ENCODE data around the gene ZNF804B.

Gene ZNF804B

DNA sequence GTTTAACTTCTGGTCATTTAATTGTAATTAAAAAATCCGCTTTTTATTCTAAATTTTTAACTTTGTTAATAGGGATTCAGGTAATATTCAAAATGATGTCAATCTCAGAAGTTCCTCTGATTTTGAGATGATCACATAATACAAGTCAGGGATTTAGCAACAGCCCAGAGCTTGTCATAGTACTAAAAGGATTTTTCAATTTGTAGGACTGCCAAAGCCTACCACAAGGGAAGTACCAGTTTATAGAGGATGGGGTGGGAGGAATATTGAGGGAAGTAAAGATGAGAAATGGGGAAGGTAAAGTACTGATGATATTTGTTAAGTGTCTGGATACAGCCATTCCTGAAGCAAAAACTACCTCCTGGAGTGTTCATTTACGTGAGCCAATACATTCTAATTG lies 314.3 kb downstream of the ZNF804B start (continued):
- TF ChIP-seq, protein P1, sequence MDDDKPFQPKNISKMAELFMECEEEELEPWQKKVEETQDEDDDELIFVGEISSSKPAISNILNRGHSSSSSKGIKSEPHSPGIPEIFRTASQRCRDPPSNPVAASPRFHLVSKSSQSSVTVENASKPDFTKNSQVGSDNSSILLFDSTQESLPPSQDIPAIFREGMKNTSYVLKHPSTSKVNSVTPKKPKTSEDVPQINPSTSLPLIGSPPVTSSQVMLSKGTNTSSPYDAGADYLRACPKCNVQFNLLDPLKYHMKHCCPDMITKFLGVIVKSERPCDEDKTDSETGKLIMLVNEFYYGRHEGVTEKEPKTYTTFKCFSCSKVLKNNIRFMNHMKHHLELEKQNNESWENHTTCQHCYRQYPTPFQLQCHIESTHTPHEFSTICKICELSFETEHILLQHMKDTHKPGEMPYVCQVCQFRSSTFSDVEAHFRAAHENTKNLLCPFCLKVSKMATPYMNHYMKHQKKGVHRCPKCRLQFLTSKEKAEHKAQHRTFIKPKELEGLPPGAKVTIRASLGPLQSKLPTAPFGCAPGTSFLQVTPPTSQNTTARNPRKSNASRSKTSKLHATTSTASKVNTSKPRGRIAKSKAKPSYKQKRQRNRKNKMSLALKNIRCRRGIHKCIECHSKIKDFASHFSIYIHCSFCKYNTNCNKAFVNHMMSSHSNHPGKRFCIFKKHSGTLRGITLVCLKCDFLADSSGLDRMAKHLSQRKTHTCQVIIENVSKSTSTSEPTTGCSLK (tag by site-specific recombination; IDR thresholded peaks at IDR 0.05) = no peak
- TF ChIP-seq HOXA7 (CRISPR knock-in tag; IDR thresholded peaks at IDR 0.05; ENCODE audit: borderline replicate concordance) (no peak), SP2 (tag by site-specific recombination; IDR thresholded peaks at IDR 0.05) (no peak)

DNA sequence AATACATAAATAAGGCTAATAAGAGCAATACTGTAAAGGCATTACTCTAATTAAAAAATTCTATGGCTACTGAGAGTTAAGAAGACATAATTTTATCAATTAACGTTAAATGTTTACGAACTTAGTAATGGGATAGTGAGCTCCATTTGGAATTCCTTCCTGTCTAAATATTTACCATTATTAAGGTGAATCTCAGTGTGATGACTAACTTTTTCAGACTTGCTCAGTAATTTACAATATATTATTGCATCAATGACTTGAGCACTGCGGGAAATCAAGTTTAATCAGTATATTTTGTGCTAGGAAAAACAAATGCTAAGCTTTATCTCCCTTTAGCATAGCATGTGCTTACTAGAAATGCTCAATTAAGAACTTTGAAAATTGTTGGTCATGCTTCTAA lies 318.5 kb downstream of the ZNF804B start:
- Histone ChIP-seq H3K4me3 (ENCODE audit: low read depth, low read length) (no peak overlapping the region), H3K4me1 (ENCODE audit: control insufficient read depth, insufficient read depth, low read length) (no peaks in the 10 kb centered on the region), H3K27ac (ENCODE audit: extremely low read depth, low read depth, low read length) (no peak overlapping the region), H3K36me3 (ENCODE audit: control insufficient read depth in 2 of 2, insufficient read depth in 1 of 2, low read length in 2 of 2) (no peaks in the 10 kb centered on the region), H3K9me3 (ENCODE audit: control insufficient read depth, insufficient read depth, low read depth, low read length) (no peaks in the 10 kb centered on the region)
- ChIA-PET POLR2A (no interaction called here), CTCF (no interaction called here)
- TF ChIP-seq ZNF155 (tag by site-specific recombination; IDR thresholded peaks at IDR 0.05) (no peak), IKZF3 (tag by site-specific recombination; IDR thresholded peaks at IDR 0.05) (no peak), ZNF518A (tag by site-specific recombination; conservative IDR thresholded peaks at IDR 0.05; ENCODE audit: low read depth) (no peak), ZNF184 (tag by site-specific recombination; IDR thresholded peaks at IDR 0.05) (no peak), ZNF48 (tag by site-specific recombination; IDR thresholded peaks at IDR 0.05) (no peak), TRIM28 (IDR thresholded peaks at IDR 0.05; ENCODE audit: borderline replicate concordance, low read length) (no peak), BCL11B (tag by site-specific recombination; IDR thresholded peaks at IDR 0.05; ENCODE audit: low read depth) (no peak), ZNF658 (tag by site-specific recombination; IDR thresholded peaks at IDR 0.05) (no peak), ZNF24 (tag by site-specific recombination; IDR thresholded peaks at IDR 0.05) (no peak), ZNF585B (tag by site-specific recombination; IDR thresholded peaks at IDR 0.05) (no peak), YY2 (tag by site-specific recombination; IDR thresholded peaks at IDR 0.05) (no peak), ZNF354C (tag by site-specific recombination; IDR thresholded peaks at IDR 0.05; ENCODE audit: borderline replicate concordance, low read depth) (no peak)
- TF ChIP-seq, protein P2, sequence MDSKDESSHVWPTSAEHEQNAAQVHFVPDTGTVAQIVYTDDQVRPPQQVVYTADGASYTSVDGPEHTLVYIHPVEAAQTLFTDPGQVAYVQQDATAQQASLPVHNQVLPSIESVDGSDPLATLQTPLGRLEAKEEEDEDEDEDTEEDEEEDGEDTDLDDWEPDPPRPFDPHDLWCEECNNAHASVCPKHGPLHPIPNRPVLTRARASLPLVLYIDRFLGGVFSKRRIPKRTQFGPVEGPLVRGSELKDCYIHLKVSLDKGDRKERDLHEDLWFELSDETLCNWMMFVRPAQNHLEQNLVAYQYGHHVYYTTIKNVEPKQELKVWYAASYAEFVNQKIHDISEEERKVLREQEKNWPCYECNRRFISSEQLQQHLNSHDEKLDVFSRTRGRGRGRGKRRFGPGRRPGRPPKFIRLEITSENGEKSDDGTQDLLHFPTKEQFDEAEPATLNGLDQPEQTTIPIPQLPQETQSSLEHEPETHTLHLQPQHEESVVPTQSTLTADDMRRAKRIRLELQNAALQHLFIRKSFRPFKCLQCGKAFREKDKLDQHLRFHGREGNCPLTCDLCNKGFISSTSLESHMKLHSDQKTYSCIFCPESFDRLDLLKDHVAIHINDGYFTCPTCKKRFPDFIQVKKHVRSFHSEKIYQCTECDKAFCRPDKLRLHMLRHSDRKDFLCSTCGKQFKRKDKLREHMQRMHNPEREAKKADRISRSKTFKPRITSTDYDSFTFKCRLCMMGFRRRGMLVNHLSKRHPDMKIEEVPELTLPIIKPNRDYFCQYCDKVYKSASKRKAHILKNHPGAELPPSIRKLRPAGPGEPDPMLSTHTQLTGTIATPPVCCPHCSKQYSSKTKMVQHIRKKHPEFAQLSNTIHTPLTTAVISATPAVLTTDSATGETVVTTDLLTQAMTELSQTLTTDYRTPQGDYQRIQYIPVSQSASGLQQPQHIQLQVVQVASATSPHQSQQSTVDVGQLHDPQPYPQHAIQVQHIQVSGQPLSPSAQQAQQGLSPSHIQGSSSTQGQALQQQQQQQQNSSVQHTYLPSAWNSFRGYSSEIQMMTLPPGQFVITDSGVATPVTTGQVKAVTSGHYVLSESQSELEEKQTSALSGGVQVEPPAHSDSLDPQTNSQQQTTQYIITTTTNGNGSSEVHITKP (tag by site-specific recombination; IDR thresholded peaks at IDR 0.05) = no peak
- TF ChIP-seq, protein P1 (tag by site-specific recombination; IDR thresholded peaks at IDR 0.05) = no peak

All from HEK293 (cell line).